LoVo (cell line): ENCODE measurements around the gene PYGM.

Experiments
- DNase-seq: peaks from one replicate; pipeline ENCODE4 v3.0.0-alpha.2; 2016; ENCODE audit warnings: low spot score

PYGM gene

DNA sequence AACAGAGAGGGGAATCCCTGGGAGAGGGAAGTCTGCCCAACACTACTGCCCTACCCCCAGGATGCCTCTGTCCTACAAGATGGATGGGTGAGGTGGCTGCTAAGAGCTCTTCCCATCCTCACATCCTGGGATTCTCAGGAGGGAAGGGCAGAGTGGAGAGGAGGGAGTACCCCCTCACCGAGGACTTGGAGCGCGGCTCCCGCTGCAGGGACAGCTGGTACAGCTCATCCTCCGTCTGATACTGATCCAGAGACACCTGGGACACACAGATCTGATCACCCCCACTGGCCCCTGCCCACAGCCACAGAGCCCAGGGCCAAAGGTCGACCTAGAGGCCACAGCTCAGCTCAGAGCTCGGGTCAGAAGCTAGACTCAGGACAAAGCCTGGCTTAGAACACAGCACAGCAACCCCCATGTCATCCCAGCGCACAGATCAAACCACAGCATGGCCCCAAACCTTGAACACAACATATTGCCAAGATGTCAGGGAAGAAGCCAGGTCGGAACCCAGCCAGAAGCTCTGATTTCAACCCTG lies 24.0 kb downstream of the PYGM start:
- no peak for DNase-seq

DNA sequence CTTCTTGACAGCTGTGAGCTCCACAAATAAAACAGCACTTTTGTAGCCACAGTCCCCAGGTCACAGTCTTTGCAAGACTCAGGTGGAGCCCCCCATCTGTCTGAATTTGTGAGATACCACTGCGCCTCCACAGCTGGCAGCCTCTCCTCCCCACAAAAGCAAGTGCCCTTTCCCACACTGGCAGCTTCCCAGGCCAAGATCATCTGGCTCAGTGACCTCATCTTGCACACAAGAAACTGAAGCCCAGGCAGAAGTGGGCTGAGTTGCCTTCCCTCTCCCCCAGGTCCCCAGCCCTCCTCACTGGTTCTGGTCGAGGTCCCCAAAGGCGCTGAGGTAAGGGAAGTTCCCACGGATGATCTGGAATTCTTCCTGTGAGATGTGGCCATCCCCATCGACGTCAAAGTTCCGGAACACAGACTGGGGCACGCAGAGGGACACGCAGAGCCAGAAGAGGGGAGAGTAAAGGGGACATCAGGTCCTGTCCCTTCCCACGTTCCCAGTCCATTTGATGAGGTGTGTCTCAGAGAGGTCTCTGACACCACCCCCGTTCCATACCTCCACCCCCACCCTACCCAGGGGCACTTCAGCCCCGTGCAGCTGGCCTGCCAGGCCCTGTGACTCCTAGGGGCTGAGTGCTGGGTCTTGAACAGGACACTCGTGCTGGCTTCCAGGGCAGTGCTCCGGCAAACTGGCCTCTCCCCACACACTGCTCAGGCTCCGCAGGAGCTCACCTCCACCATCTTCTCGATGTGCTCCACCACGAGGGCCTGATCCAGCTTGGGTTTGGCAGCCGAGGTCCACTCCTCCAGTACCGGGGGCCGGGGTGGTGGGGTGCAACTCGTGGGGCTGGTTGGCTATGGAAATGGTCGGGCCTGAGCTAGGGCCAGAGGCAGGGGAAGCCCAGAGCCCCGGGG lies 24.7 kb downstream of the PYGM start:
- no peak for DNase-seq

DNA sequence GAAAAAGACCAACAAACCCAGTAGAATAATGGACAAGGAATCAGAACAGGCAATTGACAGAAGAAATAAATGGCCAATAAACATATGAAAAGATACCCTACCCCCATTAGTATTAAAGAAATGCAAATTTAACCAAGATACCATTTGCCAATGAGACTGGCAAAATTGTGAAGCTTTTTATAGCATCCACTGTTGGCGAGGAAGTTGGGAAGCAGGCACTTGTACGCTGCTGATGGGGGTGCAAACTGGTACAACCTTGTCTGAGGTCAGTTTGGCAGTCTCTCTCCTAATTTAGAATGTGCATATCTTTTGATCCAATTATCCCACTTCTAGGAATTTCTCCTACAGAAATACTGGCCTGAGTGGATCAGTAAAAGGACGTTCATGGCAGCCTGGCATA lies 28.2 kb downstream of the PYGM start:
- DNase-seq: no peak

DNA sequence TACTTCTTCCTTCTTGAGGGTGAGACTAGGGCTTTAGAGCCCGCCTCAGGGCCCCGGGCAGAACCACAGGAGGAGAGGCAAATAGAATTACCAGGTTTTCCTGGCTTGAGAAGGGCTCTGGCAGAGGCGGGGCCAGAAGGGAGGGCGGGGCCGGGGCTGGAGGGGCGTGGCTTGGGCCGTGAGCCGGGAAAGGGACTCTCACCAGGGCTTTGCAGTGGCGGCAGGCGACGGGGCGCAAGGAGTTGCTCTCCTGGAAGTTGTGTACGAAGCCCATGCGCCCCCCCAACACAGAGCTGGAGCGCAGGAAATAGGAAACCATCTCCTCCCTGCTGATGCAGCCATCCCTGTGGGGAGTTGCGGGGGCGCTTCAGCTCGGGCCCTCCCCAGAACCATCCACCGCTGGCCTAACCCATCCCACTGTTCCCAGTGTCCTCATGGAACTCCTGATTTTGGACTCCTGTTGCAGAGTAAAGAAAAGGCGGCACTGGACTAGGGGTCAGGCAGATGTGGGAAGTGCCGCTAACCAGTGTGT lies 29.9 kb downstream of the PYGM start:
- no peak for DNase-seq

DNA sequence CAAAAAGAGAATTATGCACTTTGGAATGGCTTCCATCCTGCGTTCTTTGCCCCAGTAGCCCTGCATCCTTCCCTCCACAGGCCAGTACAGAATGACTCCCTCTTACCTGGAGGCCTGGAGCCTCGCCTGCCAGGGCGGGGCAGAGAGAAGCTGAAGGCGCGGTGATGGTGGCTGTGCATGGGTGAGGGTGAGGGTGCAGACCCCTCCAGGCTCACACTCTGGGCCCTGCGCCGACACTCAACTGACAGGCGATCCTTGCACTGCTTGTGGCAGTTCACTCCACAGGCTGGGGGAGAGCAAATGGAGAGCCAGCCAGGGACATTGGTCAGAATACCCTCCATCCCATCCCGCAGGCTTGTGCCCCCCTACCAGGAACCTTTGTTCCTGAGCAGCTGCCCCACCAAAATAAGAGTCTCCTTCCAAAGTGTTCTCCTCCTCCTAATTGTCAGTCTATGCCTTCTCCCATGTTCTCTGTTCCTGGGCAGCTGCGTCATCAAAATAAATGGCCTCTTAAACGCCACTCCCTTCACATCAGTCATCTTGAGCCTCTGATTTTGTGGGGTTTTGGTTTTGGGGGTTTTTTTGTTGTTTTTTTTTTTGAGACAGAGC lies 30.9 kb downstream of the PYGM start:
- DNase-seq: no peak

DNA sequence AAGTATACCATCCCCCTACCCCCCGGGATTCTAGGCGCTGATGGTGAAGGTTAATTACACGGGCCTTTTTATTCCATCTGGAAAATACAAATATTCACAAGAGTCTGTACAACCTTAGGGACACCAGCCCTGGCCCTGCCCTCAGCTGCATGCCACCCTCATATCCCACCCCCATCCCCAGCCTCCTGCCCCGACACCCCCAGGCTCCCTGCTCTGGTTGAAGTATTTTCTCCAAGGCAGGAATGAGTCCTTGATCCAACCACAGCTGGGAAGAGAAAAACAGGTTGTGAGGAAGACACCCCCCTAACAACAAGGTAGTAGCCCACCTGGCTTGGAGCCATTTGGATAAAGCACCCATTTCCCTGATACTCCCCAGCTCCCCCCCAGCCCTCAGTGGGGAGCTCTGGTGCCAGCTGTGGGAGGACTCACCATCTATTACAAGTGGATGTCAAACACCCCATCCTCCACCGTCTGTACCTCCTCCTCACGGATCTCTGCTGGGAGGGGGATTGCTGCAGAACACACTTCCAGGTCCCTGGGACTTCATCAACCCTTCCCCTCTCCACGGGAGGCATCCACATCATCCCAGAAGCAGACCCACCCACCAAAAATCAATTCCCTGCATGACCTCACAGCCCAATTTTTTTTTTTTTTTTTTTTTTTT lies 32.8 kb downstream of the PYGM start:
- DNase-seq: no peak

DNA sequence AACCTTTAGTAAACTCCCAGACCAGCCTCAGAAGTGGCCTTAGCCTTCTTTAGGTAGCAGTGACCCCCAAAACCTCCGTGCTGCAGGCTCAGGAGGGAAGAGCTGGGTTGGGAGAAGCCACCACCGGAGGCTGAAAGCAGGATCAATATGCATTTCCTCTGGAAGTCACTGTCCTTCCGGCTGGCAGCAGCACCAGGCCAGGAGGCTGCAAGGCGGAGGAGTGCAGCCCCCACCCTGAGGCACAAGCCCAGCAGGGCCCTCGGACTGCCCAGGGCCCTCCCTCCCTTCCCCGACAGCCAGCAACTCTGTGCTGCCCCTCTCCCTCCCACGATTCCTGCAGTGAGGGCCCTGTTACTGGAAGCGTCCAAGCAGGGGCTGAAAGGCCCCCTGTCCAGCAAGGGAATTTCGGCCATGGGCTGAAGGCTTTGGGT lies 33.5 kb downstream of the PYGM start:
- DNase-seq: no peak

DNA sequence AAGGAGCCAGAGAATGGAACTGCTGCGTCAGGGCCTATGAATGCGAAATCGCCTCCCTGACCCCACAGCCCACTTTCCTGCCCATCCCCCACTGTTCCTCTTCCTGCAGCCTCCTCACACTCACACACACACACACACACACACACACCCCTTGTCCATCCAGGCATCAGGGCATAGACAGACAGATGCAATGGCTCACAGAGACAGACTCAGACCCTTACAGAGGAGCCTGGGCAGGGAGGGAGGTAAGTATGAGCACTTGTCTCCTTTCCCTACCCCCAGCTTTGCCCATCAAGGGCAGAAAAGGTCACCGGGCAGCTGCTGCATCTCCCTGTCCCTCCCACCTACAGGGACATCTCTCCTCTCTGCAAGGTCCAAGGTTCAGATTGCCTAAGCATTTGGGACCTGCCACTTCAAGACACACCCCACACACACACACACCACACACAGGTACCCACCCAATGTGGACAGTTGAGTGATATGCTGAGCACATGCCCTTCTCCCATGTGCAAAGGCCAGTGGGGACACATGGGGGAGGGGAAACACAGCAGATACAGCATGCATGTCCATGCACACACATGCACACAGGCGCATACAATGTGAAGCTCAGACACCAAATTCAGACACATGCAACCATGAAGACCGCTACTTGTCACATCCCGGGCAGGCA lies 34.8 kb downstream of the PYGM start:
- DNase-seq: no peak

DNA sequence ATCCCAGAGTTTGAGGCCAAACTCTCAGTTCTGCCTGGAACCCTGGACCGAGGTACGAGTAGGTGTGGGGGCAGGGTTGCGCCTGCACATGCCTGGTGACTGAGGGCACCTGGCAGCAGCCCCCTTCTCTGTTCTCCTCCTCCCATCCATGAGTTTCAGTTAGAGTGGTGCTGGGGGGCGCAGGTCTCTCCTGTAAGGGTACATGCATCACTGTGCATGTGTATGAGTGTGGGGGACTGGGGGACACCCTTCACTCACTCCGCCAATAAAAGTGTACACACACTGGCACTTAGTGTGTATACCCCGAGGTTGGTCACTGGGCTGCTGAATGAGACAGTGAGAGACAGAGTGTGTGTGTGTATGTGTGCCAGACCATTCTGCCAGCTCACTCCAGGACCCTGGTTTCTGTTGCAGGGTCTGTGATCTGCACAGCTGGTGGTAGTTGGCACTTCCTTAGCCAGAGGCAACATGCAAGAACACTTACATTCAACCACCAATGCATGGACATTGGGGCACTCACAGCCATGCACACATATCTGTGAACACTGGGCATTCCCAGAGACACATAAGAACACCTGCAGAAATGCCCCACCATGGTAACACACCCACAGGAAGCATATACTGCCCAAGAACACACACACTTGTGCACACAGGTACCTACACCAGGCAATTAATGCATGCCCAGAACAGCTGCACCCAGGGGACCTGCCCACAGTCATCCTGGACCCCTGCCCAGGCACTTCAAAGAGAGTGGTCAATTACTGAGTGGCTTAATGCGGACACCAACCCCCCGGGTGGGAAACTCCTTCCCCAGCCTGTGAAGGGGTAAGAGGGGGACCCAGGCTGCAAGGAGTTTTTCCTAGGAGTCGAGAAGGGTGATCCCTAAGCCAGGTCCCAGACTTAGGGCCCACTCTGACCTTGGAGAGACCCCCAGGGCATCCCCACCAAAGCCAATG lies 35.6 kb downstream of the PYGM start:
- DNase-seq: no peak

DNA sequence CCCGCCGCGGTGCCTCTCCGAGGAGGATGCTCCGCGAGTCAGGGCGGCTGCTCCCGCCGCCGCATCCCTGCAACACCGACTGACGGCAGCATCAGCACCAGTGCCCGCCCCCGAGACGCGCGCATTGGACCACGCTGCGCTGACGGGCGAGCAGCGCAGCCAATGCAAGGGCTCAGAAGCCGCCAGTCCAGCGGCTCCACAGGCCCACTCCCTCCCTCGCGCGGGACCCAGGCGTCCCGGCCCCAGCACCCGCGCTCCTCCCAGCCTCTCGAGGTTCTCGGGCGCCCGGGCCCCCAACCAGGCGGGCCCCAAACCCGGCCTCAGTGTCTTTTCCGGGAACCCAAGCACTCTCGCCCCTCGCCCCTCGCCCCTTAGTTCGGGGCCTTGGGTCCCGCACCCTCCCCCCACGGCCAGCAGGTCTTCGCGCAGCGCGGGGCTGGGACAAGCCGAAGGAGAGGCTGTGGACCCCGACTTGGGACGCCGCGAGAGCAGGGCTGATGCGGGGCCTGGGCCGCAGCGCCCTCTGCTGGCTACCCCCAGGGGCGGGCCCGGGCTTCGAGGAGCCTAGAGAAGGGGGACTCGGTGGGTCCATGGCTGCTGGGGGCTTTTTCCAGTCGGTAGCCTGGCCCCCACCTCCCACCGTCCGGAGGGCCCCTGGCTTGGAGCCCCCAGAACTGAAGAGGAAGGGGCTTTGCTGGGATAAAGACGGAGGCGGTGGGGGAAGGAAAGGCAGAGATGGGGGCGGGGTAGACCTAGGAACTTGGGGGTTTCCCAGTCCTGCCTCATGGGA lies 36.5 kb downstream of the PYGM start, which contains the start of gene NRXN2:
Gene NRXN2, minus strand, starts transcription at position 81 of the 790 bp plus-strand sequence. CDS start 9,498 bp downstream, outside the sequence.
- DNase-seq: peak; percentile 82

DNA sequence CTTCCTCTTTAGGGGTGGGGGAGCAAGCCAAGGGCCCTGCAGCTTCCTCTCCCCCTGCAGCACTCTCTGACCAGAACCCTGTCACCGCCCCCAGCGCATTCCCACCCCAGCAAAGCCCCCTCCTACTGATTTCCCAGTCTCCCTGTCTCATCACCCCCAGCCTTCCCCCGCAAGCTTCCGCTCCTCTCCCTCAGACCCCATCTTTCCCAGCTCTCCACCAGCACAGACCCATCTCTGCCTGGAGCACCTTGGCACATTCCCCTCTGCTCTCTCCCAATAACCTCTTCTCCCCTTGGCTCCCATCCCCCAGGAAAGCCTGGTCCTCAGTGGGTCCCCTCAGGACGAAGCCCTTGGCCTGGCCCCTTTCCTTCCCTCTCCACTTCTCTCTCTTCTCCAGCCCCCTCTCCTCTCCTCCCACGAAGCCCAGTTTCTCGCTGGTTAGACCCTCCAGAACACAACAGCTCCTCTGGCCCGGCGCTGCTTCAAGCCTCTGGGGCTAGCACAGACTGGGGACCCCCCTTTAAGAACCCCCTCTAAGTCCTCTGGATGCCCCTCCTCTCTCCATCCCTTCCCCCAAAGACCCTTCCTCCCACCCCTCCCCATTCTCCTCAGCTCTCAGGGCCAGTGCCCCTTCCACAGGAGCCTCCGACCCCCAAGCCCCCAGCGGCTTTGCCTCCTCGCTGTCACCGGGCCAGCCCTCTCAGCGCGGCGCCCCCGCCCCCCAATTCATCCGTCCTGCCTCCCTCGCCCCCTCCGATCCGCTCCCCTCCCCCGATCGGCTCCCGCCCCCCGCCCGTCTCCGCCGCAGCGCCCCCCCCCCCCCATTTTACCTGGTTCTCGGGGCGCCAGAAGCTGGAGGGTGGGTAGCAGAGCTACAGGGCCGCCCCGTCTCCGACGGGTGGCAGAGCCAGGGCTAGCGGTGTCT lies 37.4 kb downstream of the PYGM start:
- DNase-seq: no peak

DNA sequence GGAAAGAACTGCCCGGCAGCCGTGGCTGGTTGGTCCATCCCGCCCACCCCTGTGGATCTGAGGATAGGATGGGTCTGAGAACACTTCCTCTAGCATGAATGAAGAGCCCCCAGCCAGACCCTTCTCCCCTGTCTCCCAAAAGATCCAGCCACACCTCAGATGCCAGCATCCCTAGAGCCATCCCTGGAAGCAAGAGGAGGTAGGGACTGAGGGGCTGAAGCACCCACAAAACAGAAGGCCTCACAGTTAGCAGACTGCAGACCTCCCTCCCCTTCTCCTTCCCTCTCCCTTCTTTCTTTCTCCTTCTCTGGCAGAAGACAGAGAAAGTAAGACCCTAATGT lies 38.4 kb downstream of the PYGM start:
- DNase-seq: no peak

DNA sequence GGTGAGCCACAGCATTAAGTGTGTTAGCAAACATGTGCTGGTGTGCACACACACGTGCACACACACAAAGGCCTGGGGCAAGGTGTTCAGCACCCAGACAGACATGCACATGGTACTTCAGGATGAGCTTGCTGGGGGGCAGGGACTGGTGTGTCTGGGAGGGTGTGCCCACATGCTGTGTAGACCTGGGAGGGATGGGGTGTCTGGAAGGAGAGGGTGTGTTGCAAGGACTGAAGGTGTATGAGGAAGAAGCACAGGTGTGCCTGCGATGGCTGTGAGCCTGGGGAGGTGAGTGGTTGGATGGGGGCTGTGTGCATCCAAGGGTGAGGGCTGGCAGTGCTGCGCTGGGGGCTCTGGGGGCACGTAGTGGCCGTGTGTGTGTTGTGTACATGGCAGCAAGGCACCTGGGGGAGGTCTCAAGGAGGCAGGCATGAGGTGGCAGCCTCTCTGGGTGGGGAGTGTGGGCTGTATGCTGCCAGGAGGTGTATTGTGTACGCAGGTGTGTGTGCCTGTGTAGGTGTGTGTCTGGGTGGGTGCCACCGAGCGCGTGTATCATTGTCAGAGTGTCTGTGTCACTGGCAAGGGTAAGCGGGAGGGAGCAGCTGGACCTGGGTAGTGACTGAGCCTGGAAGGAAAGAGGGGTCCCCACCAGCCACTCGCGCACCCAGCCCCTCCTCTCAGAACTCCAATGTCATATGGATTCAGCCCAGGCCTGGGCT lies 39.0 kb downstream of the PYGM start:
- DNase-seq: no peak

DNA sequence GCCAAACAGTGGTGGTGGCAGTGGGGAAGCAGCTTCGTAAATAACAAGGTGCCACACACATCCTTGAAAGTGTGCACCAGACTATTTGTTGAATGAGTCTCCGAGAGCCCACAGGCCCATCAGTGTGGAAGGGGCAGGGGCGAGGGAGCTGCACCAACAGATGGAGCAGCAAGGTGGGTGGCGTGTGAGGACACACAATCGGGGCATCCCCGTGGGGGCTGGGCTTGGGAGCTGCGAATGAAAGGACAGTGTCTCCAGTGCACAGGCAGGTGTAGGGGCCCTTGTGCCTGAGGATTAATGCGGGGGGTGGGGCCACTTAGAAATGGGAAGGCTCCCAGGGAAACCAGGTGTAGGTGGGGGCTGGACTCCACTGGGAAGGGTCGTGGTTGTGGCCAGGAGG lies 39.6 kb downstream of the PYGM start:
- no peak for DNase-seq

DNA sequence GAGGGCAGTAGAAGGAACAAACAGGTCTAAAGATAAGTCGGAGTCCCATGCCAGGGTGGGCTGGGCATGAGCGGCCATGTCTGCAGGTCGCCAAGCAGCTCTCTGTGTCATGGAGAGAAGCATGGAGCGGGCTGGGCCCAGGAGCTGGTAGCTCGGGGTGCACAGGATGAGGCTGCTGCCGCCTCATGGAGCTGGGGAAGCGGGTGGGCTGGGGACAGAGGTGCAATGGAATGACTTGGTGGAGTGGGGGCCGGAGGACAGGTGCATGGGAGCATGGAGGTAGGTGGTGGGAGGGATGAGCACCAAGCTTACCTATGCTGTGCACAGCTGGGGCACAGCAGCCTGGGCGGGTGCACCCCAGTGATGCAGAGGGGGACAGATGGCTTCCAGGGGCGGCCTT lies 40.4 kb downstream of the PYGM start:
- no peak for DNase-seq

DNA sequence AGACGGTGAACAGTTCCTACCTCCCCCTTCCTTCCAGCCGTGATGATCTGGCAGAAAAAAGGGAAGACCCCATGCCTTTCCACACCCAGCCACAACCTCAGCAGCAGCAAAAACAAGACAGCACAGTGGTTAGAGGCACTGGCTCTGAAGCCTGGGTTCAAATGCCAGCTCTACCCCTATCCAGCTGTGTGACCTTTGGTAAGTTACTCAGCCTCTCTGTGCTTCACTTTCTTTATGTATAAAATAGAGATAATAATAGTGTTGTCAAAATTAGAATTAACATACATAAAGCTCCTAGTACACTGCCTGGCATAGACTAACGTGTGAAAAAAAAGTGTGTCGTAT lies 41.0 kb downstream of the PYGM start:
- no peak for DNase-seq

DNA sequence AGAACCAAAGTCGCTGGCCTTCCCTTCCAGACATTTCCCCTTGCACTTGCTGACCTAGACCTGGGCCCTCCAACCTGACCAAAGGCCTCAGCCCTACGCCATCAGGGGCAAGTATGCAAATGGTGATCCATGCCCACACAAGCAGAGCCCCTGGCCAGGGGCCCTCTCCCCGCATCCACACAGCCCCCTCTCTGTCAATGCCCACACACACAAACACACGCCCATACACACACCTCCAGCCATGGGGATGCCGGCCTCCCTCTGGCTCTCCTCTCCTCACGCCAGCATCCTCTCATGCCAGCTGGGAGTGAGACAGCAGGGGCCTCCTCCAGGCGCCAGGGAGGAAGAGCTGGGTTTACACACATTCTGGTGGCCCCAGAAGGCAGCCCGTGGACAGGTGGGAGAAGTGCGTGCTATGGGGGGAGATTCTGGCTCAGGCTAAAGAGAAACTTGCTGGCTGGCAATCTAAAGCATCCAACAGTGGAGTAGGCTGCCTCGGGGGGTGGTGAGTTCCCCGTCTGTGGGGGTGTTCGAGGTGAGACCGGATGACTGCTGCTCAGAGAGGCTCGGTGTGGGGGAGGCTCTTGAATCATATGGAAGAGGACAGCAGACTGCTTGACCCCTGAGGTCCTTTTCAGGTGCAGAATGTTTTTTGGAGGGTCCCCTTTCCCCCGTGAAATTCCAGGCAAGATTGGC lies 41.5 kb downstream of the PYGM start:
- no peak for DNase-seq

DNA sequence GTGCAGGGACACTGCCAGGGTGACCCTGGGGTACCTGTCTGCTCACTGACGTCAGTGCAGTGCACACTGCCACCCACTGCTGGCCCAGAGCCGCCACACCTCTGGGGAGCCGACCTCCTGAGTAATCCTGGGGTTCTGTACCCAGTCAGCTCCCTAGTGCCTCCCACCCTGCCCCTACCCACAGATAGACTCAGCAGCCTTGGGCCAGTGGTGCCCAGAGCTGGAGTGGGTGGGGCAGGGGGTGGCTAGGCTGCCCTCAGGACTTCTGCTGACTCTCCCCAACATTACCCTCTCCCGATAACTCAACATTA lies 42.6 kb downstream of the PYGM start:
- DNase-seq: no peak
